OCI-LY7 (cell line): ENCODE measurements around the gene PPP1R7.

Source experiments
- EZH2phosphoT487 ChIP-seq: fragments of 200-600 bp; sonication (generic); IDR thresholded peaks from 2 replicates; pipeline ENCODE4 v1.6.1; 2018; ENCODE audit warnings: low read depth, borderline replicate concordance, mild to moderate bottlenecking, mixed run types, antibody characterized with exemption, low read length, moderate library complexity, mixed read lengths
- TF ChIP-seq, protein P1 (sequence below): fragments of 200-600 bp; sonication (generic); conservative IDR thresholded peaks from 2 replicates; pipeline ENCODE4 v1.5.1; 2014; ENCODE audit warnings: mild to moderate bottlenecking, antibody characterized with exemption, low read length, moderate library complexity, mixed read lengths

DNA sequence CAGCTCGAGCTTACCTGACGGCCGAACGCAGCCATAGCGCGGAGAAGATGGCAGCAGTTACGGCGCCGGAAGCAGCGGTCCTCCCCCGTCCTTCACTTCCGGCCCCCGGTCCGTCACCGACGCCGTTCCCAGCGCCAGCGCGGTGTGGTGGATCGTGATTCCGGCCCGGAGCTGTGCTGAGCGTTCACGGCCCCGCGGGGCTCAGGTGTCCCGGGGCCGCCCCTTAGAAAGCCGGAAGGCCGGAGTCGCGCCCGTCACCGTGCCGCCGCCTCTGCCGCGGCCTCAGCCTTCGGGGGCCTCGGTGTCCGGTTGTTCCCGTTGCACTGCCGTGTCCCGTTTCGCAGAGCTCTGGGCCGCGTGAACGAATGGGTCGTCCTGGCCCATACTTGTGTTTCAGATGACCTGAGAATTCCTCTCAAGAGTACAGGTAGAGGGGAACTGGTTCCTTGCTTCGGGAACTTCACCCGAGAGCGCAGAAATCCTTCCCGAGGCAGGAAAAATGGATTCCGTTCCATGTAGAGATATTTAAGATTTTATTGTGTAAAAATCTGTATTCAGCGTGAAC lies 47.9 kb upstream of the PPP1R7 start, which contains the start of gene MTERF4:
- TF ChIP-seq, protein P1, sequence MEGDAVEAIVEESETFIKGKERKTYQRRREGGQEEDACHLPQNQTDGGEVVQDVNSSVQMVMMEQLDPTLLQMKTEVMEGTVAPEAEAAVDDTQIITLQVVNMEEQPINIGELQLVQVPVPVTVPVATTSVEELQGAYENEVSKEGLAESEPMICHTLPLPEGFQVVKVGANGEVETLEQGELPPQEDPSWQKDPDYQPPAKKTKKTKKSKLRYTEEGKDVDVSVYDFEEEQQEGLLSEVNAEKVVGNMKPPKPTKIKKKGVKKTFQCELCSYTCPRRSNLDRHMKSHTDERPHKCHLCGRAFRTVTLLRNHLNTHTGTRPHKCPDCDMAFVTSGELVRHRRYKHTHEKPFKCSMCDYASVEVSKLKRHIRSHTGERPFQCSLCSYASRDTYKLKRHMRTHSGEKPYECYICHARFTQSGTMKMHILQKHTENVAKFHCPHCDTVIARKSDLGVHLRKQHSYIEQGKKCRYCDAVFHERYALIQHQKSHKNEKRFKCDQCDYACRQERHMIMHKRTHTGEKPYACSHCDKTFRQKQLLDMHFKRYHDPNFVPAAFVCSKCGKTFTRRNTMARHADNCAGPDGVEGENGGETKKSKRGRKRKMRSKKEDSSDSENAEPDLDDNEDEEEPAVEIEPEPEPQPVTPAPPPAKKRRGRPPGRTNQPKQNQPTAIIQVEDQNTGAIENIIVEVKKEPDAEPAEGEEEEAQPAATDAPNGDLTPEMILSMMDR, result no peak
- TF ChIP-seq EZH2phosphoT487, result no peak
